HCT116 (cell line): ENCODE measurements around the gene RC3H1. TPM values are rescaled to one million over a fixed set of nuclear protein-coding genes. Genes with fewer than 3 reads are reported as not detected.

Experiments
- ATAC-seq: fragments of 200-7000 bp; cut with Tn5 transposase; 2 replicates; pipeline ENCODE4 v1.9.1; 2020; ENCODE audit warnings: mild to moderate bottlenecking, moderate library complexity
- BruUV-seq: library from RNA; stranded (reverse); fragments of 400-500 nt; replicated peaks from 2 replicates; lab custom pipeline; 2021; lab: Mats Ljungman, UMichigan
- CTCF ChIA-PET: fragments of 300-600 bp; sonication (Branson Sonifier 250); formaldehyde crosslinking; loops from one replicate; lab custom pipeline; 2021; ENCODE audit warnings: antibody characterized with exemption; lab: Charles Lee
- POLR2A ChIA-PET: fragments of 300-600, 350-600 bp; sonication (Branson Sonifier 250); formaldehyde crosslinking; loops from one replicate; lab custom pipeline; 2021; ENCODE audit warnings: antibody characterized with exemption; lab: Charles Lee
- RAD21 ChIA-PET, 2 experiments: fragments of 300-600 bp; sonication (Branson Sonifier 250); formaldehyde crosslinking; loops; one replicate each; lab custom pipeline; 2023; ENCODE audit warnings: low total read pairs in 2 of 2; ENCODE audit not compliant: uncharacterized antibody in 2 of 2, unreplicated experiment in 2 of 2, low non-redundant PET in 1 of 2; lab: Charles Lee
- DNase-seq: peaks from one replicate; pipeline ENCODE4 v3.0.0-alpha.2; 2010; ENCODE audit warnings: low read depth, low spot score
- H2AFZ ChIP-seq: fragments of 200-600 bp; shearing (Covaris generic), sonication (generic); 2 replicates; pipeline ENCODE4 v1.6.1; 2017; ENCODE audit warnings: low read depth, mixed run types, mixed read lengths, antibody characterized with exemption, low read length; ENCODE audit not compliant: poor library complexity, severe bottlenecking
- H3K27ac ChIP-seq: 2 replicates; pipeline ENCODE4 v1.5.1; 2012; ENCODE audit warnings: low read depth, low read length
- H3K27me3 ChIP-seq: fragments of 200-600 bp; sonication (generic); 2 replicates; pipeline ENCODE4 v1.6.1; 2016; ENCODE audit warnings: mixed run types, low read length, mixed read lengths; ENCODE audit not compliant: insufficient read depth
- H3K36me3 ChIP-seq, 2 experiments: fragments of 200-500 bp in 1 of 2; fragments of 200-600 bp in 1 of 2; sonication (Bioruptor generic) in 1 of 2; sonication (generic) in 1 of 2; 2 replicates each; pipeline versions ENCODE4 v1.5.1 to v1.6.1; 2014 to 2016; ENCODE audit warnings: low read length in 2 of 2, inconsistent platforms in 1 of 2, mixed read lengths in 1 of 2, mixed run types in 1 of 2; ENCODE audit not compliant: insufficient read depth in 2 of 2, control insufficient read depth in 1 of 2
- H3K4me1 ChIP-seq, 2 experiments: fragments of 200-600 bp in 1 of 2; sonication (generic) in 1 of 2; 2 replicates each; pipeline versions ENCODE4 v1.5.1 to v1.6.1; 2012 to 2017; ENCODE audit warnings: low read length in 2 of 2, inconsistent platforms in 1 of 2, mild to moderate bottlenecking in 1 of 2, mixed read lengths in 1 of 2, mixed run types in 1 of 2, moderate library complexity in 1 of 2; ENCODE audit not compliant: insufficient read depth in 2 of 2, control insufficient read depth in 1 of 2
- H3K4me2 ChIP-seq: fragments of 200-600 bp; sonication (generic); 2 replicates; pipeline ENCODE4 v1.6.1; 2017; ENCODE audit warnings: mixed run types, low read length, mixed read lengths
- H3K4me3 ChIP-seq, 2 experiments: fragments of 200-600 bp in 1 of 2; sonication (generic) in 1 of 2; replicated peaks in 1 of 2; 2 replicates each; pipeline ENCODE4 v1.5.1; 2011 to 2016; ENCODE audit warnings: low read length in 2 of 2, control low read depth in 1 of 2, low read depth in 1 of 2, mild to moderate bottlenecking in 1 of 2, mixed read lengths in 1 of 2, mixed run types in 1 of 2
- H3K79me2 ChIP-seq: fragments of 200-600 bp; sonication (generic); 2 replicates; pipeline ENCODE4 v1.6.1; 2017; ENCODE audit warnings: mild to moderate bottlenecking, mixed run types, low read length, moderate library complexity, mixed read lengths; ENCODE audit not compliant: insufficient read depth
- H3K9ac ChIP-seq: fragments of 200-600 bp; sonication (generic); 2 replicates; pipeline ENCODE4 v1.6.1; 2016; ENCODE audit warnings: low read length, mixed read lengths
- H3K9me2 ChIP-seq: fragments of 200-600 bp; sonication (generic), shearing (Covaris generic); 2 replicates; pipeline ENCODE4 v1.6.1; 2017; ENCODE audit warnings: mixed run types, mild to moderate bottlenecking, moderate library complexity; ENCODE audit not compliant: insufficient read depth
- H3K9me3 ChIP-seq, 2 experiments: fragments of 200-500 bp in 1 of 2; fragments of 200-600 bp in 1 of 2; sonication (Bioruptor generic) in 1 of 2; sonication (generic) in 1 of 2; 2 replicates each; pipeline ENCODE4 v1.6.1; 2014 to 2017; ENCODE audit warnings: low read length in 2 of 2, mixed read lengths in 2 of 2, inconsistent platforms in 1 of 2, low read depth in 1 of 2, mild to moderate bottlenecking in 1 of 2, mixed run types in 1 of 2, moderate library complexity in 1 of 2; ENCODE audit not compliant: control insufficient read depth in 1 of 2, insufficient read depth in 1 of 2
- H4K20me1 ChIP-seq: fragments of 200-600 bp; sonication (generic), shearing (Covaris generic); 2 replicates; pipeline ENCODE4 v1.6.1; 2017; ENCODE audit warnings: mixed run types, mild to moderate bottlenecking, moderate library complexity; ENCODE audit not compliant: insufficient read depth
- ATF3 ChIP-seq: IDR thresholded peaks from 2 replicates; pipeline ENCODE4 v1.6.1; 2012
- CBX3 ChIP-seq: IDR thresholded peaks from 2 replicates; pipeline ENCODE4 v1.6.1; 2012; ENCODE audit warnings: low read depth
- CEBPB ChIP-seq: IDR thresholded peaks from 2 replicates; pipeline ENCODE4 v1.6.1; 2012; ENCODE audit warnings: low read depth
- CTCF ChIP-seq, 3 experiments: fragments of 200-600 bp in 1 of 3; sonication (generic) in 1 of 3; IDR thresholded peaks in 2 of 3; conservative IDR thresholded peaks in 1 of 3; 2 replicates each; pipeline ENCODE4 v1.5.1; 2012 to 2017; ENCODE audit warnings: low read depth in 2 of 3, low read length in 2 of 3, antibody characterized with exemption in 1 of 3, borderline replicate concordance in 1 of 3, control low read depth in 1 of 3, mild to moderate bottlenecking in 1 of 3, mixed read lengths in 1 of 3, mixed run types in 1 of 3, moderate library complexity in 1 of 3; ENCODE audit not compliant: insufficient read depth in 1 of 3
- EGR1 ChIP-seq: IDR thresholded peaks from 2 replicates; pipeline ENCODE4 v1.6.1; 2012; ENCODE audit warnings: low read depth
- ELF1 ChIP-seq: IDR thresholded peaks from 2 replicates; pipeline ENCODE4 v1.6.1; 2012; ENCODE audit warnings: low read depth, borderline replicate concordance
- EZH2 ChIP-seq: fragments of 200-600 bp; sonication (generic); IDR thresholded peaks from 2 replicates; pipeline ENCODE4 v1.6.1; 2017; ENCODE audit warnings: antibody characterized with exemption, mixed run types
- EZH2phosphoT487 ChIP-seq: fragments of 200-600 bp; IDR thresholded peaks from 2 replicates; pipeline ENCODE4 v1.6.1; 2018; ENCODE audit warnings: antibody characterized with exemption, borderline replicate concordance
- FOSL1 ChIP-seq: IDR thresholded peaks from 2 replicates; pipeline ENCODE4 v1.6.1; 2012; ENCODE audit warnings: low read depth
- JUND ChIP-seq: IDR thresholded peaks from 2 replicates; pipeline ENCODE4 v1.6.1; 2012
- MAX ChIP-seq: IDR thresholded peaks from 2 replicates; pipeline ENCODE4 v1.6.1; 2012
- POLR2A ChIP-seq: IDR thresholded peaks from 2 replicates; pipeline ENCODE4 v1.7.0; 2011; ENCODE audit warnings: borderline replicate concordance; ENCODE audit not compliant: insufficient read depth, insufficient read length; ENCODE audit errors: extremely low read depth
- RAD21 ChIP-seq: IDR thresholded peaks from 2 replicates; pipeline ENCODE4 v1.6.1; 2012; ENCODE audit warnings: low read depth, mild to moderate bottlenecking
- REST ChIP-seq: IDR thresholded peaks from 2 replicates; pipeline ENCODE4 v1.6.1; 2012; ENCODE audit warnings: low read depth
- SIN3A ChIP-seq: IDR thresholded peaks from 2 replicates; pipeline ENCODE4 v1.6.1; 2012; ENCODE audit warnings: low read depth
- SP1 ChIP-seq: IDR thresholded peaks from 2 replicates; pipeline ENCODE4 v1.6.1; 2012; ENCODE audit warnings: low read depth
- TCF7L2 ChIP-seq: IDR thresholded peaks from 2 replicates; pipeline ENCODE4 v1.7.0; 2011; ENCODE audit warnings: borderline replicate concordance, inconsistent platforms; ENCODE audit not compliant: insufficient read depth, insufficient read length; ENCODE audit errors: extremely low read depth
- YY1 ChIP-seq: IDR thresholded peaks from 2 replicates; pipeline ENCODE4 v1.6.1; 2011; ENCODE audit warnings: low read length, low read depth, moderate library complexity, mild to moderate bottlenecking; ENCODE audit not compliant: insufficient replicate concordance; ENCODE audit errors: extremely low read depth
- ZBTB33 ChIP-seq: IDR thresholded peaks from 2 replicates; pipeline ENCODE4 v1.6.1; 2011; ENCODE audit warnings: mild to moderate bottlenecking, low read length, moderate library complexity; ENCODE audit not compliant: insufficient replicate concordance; ENCODE audit errors: extremely low read depth
- ZNF274 ChIP-seq: fragments of 200-500 bp; sonication (Bioruptor generic); IDR thresholded peaks from 2 replicates; pipeline ENCODE4 v1.6.1; 2014; ENCODE audit warnings: mild to moderate bottlenecking, low read depth, low read length, inconsistent platforms
- intact Hi-C: fragments of 100-400 bp; cut with micrococcal nuclease; formaldehyde crosslinking; loops from 2 replicates; pipeline ENCODE4 v1.10.0; 2022
- total RNA-seq: library from RNA; stranded (reverse); gene quantifications from one replicate; pipeline ENCODE4 v1.2.1, GENCODE V29; 2021; ENCODE audit not compliant: unreplicated experiment

Gene RC3H1
- total RNA-seq, 1 experiment from 2014 or later = 23.6 TPM

GRCh38 chr1:173884701-173885100 lies 137.5 kb downstream of the RC3H1 start:
- no peak overlapping the region for H3K27ac ChIP-seq
- H3K9me2 ChIP-seq = no peaks in the 10 kb centered on the region
- no peak overlapping the region for H3K9ac ChIP-seq
- no peak for TF ChIP-seq CEBPB
- TF ChIP-seq SP1 = no peak
- TF ChIP-seq ZBTB33 = no peak
- TF ChIP-seq TCF7L2 = no peak
- TF ChIP-seq ZNF274 = no peak
- TF ChIP-seq MAX = no peak
- no peak for TF ChIP-seq CTCF (IDR thresholded peaks at IDR 0.05 in 2 of 3, conservative IDR thresholded peaks at IDR 0.05 in 1 of 3; ENCODE audit: borderline replicate concordance in 1 of 3, insufficient read depth in 1 of 3, low read depth in 2 of 3, low read length in 2 of 3)
- TF ChIP-seq EZH2 = no peak
- TF ChIP-seq YY1 = no peak
- no peak for TF ChIP-seq ELF1
- no peak for TF ChIP-seq EGR1
- TF ChIP-seq EZH2phosphoT487 = no peak
- TF ChIP-seq FOSL1 = no peak
- no peak for TF ChIP-seq RAD21
- no peak for TF ChIP-seq CBX3
- TF ChIP-seq ATF3 = no peak
- TF ChIP-seq POLR2A = no peak
- TF ChIP-seq REST = no peak
- TF ChIP-seq JUND = no peak
- TF ChIP-seq SIN3A = no peak
- peaks cover 2 to 11% of the 10 kb centered on the region in 2 experiments; a peak in 2 of 4 replicates for H3K36me3 ChIP-seq
- no peak overlapping the region for H2AFZ ChIP-seq
- no peaks in the 10 kb centered on the region for H3K4me1 ChIP-seq
- H3K4me3 ChIP-seq = no peak overlapping the region
- POLR2A ChIA-PET = no interaction called here
- H3K27me3 ChIP-seq = no peaks in the 10 kb centered on the region
- no peaks in the 10 kb centered on the region for H3K9me3 ChIP-seq
- intact Hi-C loops = no loop called here
- no peaks in the 10 kb centered on the region for H4K20me1 ChIP-seq
- RAD21 ChIA-PET = no interaction called here
- ATAC-seq (no peak), DNase-seq (no peak)
- CTCF ChIA-PET = interaction anchor here (0.6 kb wide), 1 partner anchor 67 kb away, joined by 3 read pairs; no protein-coding TSS in a partner anchor
- BruUV-seq = no TSS peak
- H3K4me2 ChIP-seq = no peak overlapping the region
- H3K79me2 ChIP-seq = no peaks in the 10 kb centered on the region
